Mucosa of descending colon (tissue), 3 donors: Measurements from ENCODE around the gene ERC1. TPM values are rescaled to one million over a fixed set of nuclear protein-coding genes. Genes with fewer than 3 reads are reported as not detected.

Experiments used
- ATAC-seq: fragments of 200-7000 bp; cut with Tn5 transposase; one replicate; pipeline ENCODE4 v1.9.1; 2020; ENCODE audit warnings: mild to moderate bottlenecking, moderate library complexity
- DNase-seq, 3 donors: peaks; one replicate each; pipeline ENCODE4 v3.0.0-alpha.2; 2020
- H3K36me3 ChIP-seq: fragments of 200-600 bp; one replicate; pipeline ENCODE4 v1.8.0; 2021; ENCODE audit warnings: low read depth, mild to moderate bottlenecking
- H3K4me1 ChIP-seq: fragments of 200-600 bp; one replicate; pipeline ENCODE4 v1.8.0; 2021; ENCODE audit warnings: low read depth, mild to moderate bottlenecking
- H3K4me3 ChIP-seq: fragments of 200-600 bp; one replicate; pipeline ENCODE4 v1.8.0; 2021; ENCODE audit warnings: mild to moderate bottlenecking
- H3K9me3 ChIP-seq: fragments of 200-600 bp; one replicate; pipeline ENCODE4 v1.8.0; 2021; ENCODE audit warnings: mild to moderate bottlenecking
- intact Hi-C, 2 donors: fragments of 100-400 bp; cut with DNase I in 1 of 2; cut with micrococcal nuclease in 1 of 2; formaldehyde crosslinking; loops; one replicate each; pipeline versions ENCODE4 v1.11.0 to v1.11.1; 2022; cut with DNase I, micrococcal nuclease
- total RNA-seq, 3 donors: library from RNA; stranded (reverse); fragmentation: NEBNext Ultra II Directional in 2 of 3; extraction: Animal tissue kit (Norgen Biotek cat#: 25700) in 2 of 3; gene quantifications; one replicate each; pipeline versions ENCODE4 v1.2.1 to v1.2.4, GENCODE V29; 2021 to 2023
- TF ChIP-seq, protein P1 (sequence below): fragments of 200-600 bp; IDR thresholded peaks from one replicate; pipeline ENCODE4 v1.8.0; 2022; ENCODE audit warnings: antibody characterized with exemption, mild to moderate bottlenecking
- donor health status: DM: no; HTN: no; CAD: no; lungs with moderate emphysema.
- donor health status: DM: no; HTN: no; CAD: no.
- donor health status: DM: no; HTN: yes; CAD: no.

ERC1 gene
- total RNA-seq, 3 donors from 2014 or later = 42.6 to 76.3 (median 49.6) TPM

DNA sequence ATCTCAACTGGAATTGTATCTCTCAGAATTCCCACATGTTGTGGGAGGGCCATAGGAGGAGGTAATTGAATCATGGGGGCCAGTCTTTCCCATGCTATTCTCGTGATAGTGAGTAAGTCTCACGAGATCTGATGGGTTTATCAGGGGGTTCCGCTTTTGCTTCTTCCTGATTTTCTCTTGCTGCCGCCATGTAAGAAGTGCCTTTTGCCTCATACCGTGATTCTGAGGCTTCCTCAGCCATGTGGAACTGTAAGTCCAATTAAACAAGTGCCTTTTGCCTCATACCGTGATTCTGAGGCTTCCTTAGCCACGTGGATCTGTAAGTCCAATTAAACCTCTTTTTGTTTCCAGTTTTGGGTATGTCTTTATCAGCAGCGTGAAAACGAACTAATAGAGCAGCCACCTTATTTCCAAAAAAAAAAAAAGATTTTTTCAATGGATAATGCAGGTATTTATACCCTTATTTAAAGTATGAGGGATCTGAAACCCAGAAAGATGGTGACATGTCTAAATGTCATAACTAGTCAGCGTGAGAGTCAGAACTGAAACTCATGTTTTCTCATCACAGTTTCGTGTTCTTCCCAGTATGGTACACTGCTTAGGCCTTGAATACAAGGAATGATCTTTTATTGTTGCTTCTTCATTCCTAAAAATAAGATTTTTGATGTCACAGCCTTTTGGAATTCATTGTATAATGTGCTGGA lies 89.6 kb downstream of the ERC1 start:
- H3K9me3 ChIP-seq = no peaks in the 10 kb centered on the region
- TF ChIP-seq, protein P1, sequence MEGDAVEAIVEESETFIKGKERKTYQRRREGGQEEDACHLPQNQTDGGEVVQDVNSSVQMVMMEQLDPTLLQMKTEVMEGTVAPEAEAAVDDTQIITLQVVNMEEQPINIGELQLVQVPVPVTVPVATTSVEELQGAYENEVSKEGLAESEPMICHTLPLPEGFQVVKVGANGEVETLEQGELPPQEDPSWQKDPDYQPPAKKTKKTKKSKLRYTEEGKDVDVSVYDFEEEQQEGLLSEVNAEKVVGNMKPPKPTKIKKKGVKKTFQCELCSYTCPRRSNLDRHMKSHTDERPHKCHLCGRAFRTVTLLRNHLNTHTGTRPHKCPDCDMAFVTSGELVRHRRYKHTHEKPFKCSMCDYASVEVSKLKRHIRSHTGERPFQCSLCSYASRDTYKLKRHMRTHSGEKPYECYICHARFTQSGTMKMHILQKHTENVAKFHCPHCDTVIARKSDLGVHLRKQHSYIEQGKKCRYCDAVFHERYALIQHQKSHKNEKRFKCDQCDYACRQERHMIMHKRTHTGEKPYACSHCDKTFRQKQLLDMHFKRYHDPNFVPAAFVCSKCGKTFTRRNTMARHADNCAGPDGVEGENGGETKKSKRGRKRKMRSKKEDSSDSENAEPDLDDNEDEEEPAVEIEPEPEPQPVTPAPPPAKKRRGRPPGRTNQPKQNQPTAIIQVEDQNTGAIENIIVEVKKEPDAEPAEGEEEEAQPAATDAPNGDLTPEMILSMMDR = no peak
- H3K4me3 ChIP-seq = no peak overlapping the region
- ATAC-seq (no peak), DNase-seq (no peak)
- intact Hi-C loops = no loop called here
- no peaks in the 10 kb centered on the region for H3K4me1 ChIP-seq
- no peaks in the 10 kb centered on the region for H3K36me3 ChIP-seq

DNA sequence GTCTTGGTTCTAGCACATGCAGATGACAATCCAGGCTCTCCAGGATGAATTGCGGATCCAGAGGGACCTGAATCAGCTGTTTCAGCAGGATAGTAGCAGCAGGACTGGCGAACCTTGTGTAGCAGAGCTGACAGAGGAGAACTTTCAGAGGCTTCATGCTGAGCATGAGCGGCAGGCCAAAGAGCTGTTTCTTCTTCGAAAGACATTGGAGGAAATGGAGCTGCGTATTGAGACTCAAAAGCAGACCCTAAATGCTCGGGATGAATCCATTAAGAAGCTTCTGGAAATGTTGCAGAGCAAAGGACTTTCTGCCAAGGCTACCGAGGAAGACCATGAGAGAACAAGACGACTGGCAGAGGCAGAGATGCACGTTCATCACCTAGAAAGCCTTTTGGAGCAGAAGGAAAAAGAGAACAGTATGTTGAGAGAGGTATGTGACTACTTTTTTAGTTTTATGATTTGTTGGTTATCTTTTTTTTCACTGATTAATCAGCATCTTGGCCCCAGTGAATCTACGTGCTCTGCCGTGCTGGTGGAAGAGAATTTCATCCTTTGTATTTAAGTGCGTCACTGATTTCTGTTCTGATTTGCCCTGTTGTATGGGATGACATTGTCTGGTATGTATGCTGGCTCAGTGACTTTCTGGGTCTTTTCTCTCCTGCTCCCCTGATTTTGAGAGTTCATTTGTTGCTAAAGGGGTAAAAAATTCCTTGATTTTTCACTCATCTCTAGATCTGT lies 92.3 kb downstream of the ERC1 start:
- Histone ChIP-seq H3K9me3 (no peaks in the 10 kb centered on the region), H3K36me3 (no peaks in the 10 kb centered on the region), H3K4me3 (no peak overlapping the region), H3K4me1 (no peaks in the 10 kb centered on the region)
- TF ChIP-seq, protein P1 = no peak
- no peak for DNase-seq
- intact Hi-C loops = no loop called here
- no peak for ATAC-seq

DNA sequence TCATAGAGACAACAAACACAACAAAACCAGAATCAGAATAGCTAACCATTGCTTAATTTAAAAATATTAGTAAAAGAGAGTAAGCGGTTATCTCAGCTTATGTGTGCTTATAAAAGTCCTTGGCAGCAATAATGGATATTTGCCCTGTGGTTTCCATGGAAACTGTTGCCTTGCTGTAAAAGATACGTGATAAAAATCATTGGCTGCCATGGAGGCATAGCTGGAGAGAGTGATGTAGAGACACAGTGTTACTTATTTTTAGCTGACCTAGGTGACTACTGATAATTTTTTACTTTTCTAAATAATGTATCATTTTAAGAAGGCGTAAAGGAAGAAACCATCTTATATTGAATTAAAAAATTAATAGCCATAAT lies 92.9 kb downstream of the ERC1 start:
- Histone ChIP-seq H3K36me3 (no peaks in the 10 kb centered on the region), H3K9me3 (no peaks in the 10 kb centered on the region), H3K4me1 (no peaks in the 10 kb centered on the region), H3K4me3 (no peak overlapping the region)
- TF ChIP-seq, protein P1 = no peak
- intact Hi-C loops = no loop called here
- no peak for ATAC-seq
- peak in 1 of 3 donors; percentile 14 for DNase-seq

DNA sequence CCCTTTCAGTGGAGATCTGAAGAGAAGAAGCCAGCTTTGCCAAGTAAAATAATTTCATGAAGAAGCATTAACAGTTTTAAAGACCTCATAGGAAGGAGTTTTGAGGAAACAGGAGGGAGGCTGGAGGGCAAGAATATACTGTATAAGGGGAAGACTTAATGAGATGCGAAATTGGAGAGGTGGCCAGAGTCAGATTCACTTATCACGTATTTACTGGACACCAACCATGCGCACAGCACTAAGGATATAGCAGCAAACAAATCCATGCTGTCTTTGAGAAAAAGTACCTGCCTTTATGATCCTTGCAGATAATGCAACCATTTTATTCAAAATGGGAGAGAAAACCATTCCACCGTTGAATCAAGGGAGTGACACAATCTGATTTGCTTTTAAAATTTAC lies 100.3 kb downstream of the ERC1 start:
- no peak overlapping the region for H3K4me3 ChIP-seq
- H3K4me1 ChIP-seq = no peaks in the 10 kb centered on the region
- DNase-seq (no peak), ATAC-seq (no peak)
- TF ChIP-seq, protein P1 = no peak
- no peaks in the 10 kb centered on the region for H3K9me3 ChIP-seq
- no peaks in the 10 kb centered on the region for H3K36me3 ChIP-seq
- intact Hi-C loops = no loop called here

DNA sequence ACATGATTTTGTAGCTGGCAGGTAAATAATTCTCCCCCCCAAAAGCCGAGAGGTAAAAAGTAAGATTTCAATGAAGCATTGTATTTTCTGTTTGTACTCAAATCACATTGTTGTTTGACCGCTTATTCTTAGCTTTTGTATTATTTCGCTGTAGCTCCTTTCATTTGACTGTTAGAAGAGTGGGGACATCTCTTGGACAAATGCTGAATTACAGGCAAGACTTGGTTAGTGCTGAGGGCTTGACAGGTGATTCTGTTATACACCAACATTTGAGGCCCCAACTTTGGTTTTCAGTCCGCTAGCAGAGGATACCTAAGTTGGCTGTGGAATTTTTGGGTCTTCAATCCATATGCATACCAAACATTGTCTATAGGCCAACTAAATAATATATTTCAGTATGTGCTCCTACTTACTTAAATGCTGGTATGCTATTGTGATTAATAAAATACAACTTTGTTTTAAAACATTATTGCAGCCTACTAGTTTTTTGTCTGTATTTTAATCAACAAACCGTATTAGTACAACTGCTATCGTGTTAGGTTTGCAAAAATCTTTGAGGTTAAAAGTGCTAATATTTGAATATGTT lies 102.2 kb downstream of the ERC1 start:
- DNase-seq = peak in 1 of 3 donors; percentile 70
- intact Hi-C loops = no loop called here

More for the DNA sequence above, 102.2 kb downstream of the ERC1 start:
- Histone ChIP-seq H3K4me1 (no peaks in the 10 kb centered on the region), H3K9me3 (no peaks in the 10 kb centered on the region), H3K36me3 (no peaks in the 10 kb centered on the region), H3K4me3 (no peak overlapping the region)
- TF ChIP-seq, protein P1 = peak; percentile 56
- peak; percentile 38 for ATAC-seq
